ENCODE measurements around the gene LRP11. TPM values are rescaled to one million over a fixed set of nuclear protein-coding genes. Genes with fewer than 3 reads are reported as not detected.

LRP11 gene
- total and polyA plus RNA-seq, 2 of the 13 experiments (the other 11 are each of a cell fraction or from before 2014, with no cell fraction given), result 32.4 to 48.9 TPM

DNA sequence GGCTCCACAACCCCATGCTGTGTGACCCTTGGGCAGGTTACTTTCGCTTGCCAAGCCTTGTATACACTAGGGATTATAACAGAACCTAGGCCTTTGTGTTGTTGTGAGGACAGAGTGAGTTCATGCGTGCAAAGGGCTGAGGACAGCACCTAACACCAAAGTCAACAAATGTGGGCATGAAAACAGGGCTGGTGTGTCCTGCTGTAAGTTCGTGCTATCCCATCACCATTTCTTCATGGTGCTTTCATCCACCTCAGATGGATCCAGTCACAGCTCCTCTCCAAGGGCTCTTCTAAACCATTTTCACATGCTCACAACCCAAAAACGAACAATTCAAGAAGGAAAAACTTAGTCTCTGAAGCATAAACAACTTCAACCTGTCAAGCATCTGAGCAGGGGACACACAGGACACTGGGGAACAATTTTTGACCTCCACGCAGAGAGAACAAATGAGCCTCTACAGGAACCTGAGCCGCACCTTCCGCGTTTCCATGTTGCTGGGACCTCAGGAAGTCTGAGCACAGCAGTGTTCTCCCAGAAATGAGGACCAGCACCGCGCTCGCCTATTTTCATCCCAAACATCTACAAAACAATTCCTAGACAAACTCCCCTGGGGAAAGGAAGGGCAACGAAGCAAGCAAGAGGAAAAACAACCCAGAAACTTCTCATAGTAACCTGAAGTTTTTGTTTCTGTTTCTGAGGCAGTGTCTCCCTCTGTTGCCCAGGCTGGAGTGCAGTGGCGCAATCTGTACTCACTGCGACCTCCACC lies 3.1 kb downstream of the LRP11 start (continued):
- TF ChIP-seq, protein P1, sequence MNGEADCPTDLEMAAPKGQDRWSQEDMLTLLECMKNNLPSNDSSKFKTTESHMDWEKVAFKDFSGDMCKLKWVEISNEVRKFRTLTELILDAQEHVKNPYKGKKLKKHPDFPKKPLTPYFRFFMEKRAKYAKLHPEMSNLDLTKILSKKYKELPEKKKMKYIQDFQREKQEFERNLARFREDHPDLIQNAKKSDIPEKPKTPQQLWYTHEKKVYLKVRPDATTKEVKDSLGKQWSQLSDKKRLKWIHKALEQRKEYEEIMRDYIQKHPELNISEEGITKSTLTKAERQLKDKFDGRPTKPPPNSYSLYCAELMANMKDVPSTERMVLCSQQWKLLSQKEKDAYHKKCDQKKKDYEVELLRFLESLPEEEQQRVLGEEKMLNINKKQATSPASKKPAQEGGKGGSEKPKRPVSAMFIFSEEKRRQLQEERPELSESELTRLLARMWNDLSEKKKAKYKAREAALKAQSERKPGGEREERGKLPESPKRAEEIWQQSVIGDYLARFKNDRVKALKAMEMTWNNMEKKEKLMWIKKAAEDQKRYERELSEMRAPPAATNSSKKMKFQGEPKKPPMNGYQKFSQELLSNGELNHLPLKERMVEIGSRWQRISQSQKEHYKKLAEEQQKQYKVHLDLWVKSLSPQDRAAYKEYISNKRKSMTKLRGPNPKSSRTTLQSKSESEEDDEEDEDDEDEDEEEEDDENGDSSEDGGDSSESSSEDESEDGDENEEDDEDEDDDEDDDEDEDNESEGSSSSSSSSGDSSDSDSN (CRISPR knock-in tag; IDR thresholded peaks at IDR 0.05), result peak; percentile 59; the same call in 1 of the 2 replicates
- peak; percentile 5 for TF ChIP-seq ZNF883 (CRISPR knock-in tag; IDR thresholded peaks at IDR 0.05; ENCODE audit: not compliant biosample characterization)
- peak; percentile 90 for TF ChIP-seq BCL6 (CRISPR knock-in tag; IDR thresholded peaks at IDR 0.05)
- peak; percentile 64; the same call in 1 of the 2 replicates for TF ChIP-seq SIX1 (CRISPR knock-in tag; IDR thresholded peaks at IDR 0.05; ENCODE audit: borderline replicate concordance)
- TF ChIP-seq, protein P2, sequence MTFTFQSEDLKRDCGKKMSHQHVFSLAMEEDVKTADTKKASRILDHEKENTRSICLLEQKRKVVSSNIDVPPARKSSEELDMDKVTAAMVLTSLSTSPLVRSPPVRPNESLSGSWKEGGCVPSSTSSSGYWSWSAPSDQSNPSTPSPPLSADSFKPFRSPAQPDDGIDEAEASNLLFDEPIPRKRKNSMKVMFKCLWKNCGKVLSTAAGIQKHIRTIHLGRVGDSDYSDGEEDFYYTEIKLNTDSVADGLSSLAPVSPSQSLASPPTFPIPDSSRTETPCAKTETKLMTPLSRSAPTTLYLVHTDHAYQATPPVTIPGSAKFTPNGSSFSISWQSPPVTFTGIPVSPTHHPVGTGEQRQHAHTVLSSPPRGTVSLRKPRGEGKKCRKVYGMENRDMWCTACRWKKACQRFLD (CRISPR knock-in tag; IDR thresholded peaks at IDR 0.05; ENCODE audit: borderline replicate concordance), result peak; percentile 28; the same call in 1 of the 2 replicates
- TF ChIP-seq ATAD3A (CRISPR knock-in tag; IDR thresholded peaks at IDR 0.05), result no peak
- TF ChIP-seq, protein P3, sequence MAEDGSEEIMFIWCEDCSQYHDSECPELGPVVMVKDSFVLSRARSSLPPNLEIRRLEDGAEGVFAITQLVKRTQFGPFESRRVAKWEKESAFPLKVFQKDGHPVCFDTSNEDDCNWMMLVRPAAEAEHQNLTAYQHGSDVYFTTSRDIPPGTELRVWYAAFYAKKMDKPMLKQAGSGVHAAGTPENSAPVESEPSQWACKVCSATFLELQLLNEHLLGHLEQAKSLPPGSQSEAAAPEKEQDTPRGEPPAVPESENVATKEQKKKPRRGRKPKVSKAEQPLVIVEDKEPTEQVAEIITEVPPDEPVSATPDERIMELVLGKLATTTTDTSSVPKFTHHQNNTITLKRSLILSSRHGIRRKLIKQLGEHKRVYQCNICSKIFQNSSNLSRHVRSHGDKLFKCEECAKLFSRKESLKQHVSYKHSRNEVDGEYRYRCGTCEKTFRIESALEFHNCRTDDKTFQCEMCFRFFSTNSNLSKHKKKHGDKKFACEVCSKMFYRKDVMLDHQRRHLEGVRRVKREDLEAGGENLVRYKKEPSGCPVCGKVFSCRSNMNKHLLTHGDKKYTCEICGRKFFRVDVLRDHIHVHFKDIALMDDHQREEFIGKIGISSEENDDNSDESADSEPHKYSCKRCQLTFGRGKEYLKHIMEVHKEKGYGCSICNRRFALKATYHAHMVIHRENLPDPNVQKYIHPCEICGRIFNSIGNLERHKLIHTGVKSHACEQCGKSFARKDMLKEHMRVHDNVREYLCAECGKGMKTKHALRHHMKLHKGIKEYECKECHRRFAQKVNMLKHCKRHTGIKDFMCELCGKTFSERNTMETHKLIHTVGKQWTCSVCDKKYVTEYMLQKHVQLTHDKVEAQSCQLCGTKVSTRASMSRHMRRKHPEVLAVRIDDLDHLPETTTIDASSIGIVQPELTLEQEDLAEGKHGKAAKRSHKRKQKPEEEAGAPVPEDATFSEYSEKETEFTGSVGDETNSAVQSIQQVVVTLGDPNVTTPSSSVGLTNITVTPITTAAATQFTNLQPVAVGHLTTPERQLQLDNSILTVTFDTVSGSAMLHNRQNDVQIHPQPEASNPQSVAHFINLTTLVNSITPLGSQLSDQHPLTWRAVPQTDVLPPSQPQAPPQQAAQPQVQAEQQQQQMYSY (CRISPR knock-in tag; IDR thresholded peaks at IDR 0.05), result 0 out of 2 replicates have a peak, but pooled peaks have one; percentile 21
- TF ChIP-seq, protein P4, sequence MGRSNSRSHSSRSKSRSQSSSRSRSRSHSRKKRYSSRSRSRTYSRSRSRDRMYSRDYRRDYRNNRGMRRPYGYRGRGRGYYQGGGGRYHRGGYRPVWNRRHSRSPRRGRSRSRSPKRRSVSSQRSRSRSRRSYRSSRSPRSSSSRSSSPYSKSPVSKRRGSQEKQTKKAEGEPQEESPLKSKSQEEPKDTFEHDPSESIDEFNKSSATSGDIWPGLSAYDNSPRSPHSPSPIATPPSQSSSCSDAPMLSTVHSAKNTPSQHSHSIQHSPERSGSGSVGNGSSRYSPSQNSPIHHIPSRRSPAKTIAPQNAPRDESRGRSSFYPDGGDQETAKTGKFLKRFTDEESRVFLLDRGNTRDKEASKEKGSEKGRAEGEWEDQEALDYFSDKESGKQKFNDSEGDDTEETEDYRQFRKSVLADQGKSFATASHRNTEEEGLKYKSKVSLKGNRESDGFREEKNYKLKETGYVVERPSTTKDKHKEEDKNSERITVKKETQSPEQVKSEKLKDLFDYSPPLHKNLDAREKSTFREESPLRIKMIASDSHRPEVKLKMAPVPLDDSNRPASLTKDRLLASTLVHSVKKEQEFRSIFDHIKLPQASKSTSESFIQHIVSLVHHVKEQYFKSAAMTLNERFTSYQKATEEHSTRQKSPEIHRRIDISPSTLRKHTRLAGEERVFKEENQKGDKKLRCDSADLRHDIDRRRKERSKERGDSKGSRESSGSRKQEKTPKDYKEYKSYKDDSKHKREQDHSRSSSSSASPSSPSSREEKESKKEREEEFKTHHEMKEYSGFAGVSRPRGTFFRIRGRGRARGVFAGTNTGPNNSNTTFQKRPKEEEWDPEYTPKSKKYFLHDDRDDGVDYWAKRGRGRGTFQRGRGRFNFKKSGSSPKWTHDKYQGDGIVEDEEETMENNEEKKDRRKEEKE (IDR thresholded peaks at IDR 0.05), result no peak
- peak; percentile 7; the same call in 1 of the 2 replicates for TF ChIP-seq ZNF629 (CRISPR knock-in tag; conservative IDR thresholded peaks at IDR 0.05)
- TF ChIP-seq SNAPC2 (CRISPR knock-in tag; IDR thresholded peaks at IDR 0.05), result peak; percentile 77; the same call in 1 of the 2 replicates
- peak; percentile 47; the same call in 1 of the 2 replicates for TF ChIP-seq TCF7 (IDR thresholded peaks at IDR 0.05; ENCODE audit: low read depth)
- TF ChIP-seq POLR2G (IDR thresholded peaks at IDR 0.05; ENCODE audit: low read depth, low read length), result peak; percentile 46; the same call in 1 of the 2 replicates
- TF ChIP-seq MAF1 (CRISPR knock-in tag; IDR thresholded peaks at IDR 0.05; ENCODE audit: borderline replicate concordance), result peak; percentile 40; the same call in 1 of the 2 replicates
- TF ChIP-seq, protein P5, sequence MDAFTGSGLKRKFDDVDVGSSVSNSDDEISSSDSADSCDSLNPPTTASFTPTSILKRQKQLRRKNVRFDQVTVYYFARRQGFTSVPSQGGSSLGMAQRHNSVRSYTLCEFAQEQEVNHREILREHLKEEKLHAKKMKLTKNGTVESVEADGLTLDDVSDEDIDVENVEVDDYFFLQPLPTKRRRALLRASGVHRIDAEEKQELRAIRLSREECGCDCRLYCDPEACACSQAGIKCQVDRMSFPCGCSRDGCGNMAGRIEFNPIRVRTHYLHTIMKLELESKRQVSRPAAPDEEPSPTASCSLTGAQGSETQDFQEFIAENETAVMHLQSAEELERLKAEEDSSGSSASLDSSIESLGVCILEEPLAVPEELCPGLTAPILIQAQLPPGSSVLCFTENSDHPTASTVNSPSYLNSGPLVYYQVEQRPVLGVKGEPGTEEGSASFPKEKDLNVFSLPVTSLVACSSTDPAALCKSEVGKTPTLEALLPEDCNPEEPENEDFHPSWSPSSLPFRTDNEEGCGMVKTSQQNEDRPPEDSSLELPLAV (CRISPR knock-in tag; conservative IDR thresholded peaks at IDR 0.05; ENCODE audit: low read depth), result no peak
